T-helper 1 cell treated with Interleukin-12 subunit alpha and Interleukin-12 subunit beta and Interleukin-4 antibody, amounts not matched to agents 30 μg/mL and 1 μg/mL, for 36 hours (primary cell): ENCODE measurements around the gene DCDC2B.
"Not testable (repeated sequence)": the region's sequence is repeated elsewhere in the genome, so short reads cannot be mapped to it uniquely, and the experiment has no call there.

Experiments
- H3K27ac Mint-ChIP-seq: one replicate; pipeline ENCODE4 v1.8.0; 2021; ENCODE audit warnings: mild to moderate bottlenecking, mixed read lengths
- H3K27me3 Mint-ChIP-seq: one replicate; pipeline ENCODE4 v1.8.0; 2021; ENCODE audit warnings: low read depth, mixed read lengths
- H3K36me3 Mint-ChIP-seq: one replicate; pipeline ENCODE4 v1.8.0; 2021; ENCODE audit warnings: low read depth, mixed read lengths
- H3K4me1 Mint-ChIP-seq: one replicate; pipeline ENCODE4 v1.8.0; 2021; ENCODE audit warnings: low read depth, mixed read lengths
- H3K4me3 Mint-ChIP-seq: one replicate; pipeline ENCODE4 v1.8.0; 2021; ENCODE audit warnings: mild to moderate bottlenecking, moderate library complexity, mixed read lengths
- H3K9me3 Mint-ChIP-seq: one replicate; pipeline ENCODE4 v1.8.0; 2021; ENCODE audit warnings: mixed read lengths

Gene DCDC2B

GRCh38 chr1:32208891-32209328 lies at the start of gene DCDC2B:
TSS of gene DCDC2B (plus strand) at chr1:32209089. CDS start at chr1:32209094, 5 bp downstream.
- peaks cover 11% of the 10 kb centered on the region for H3K4me1 Mint-ChIP-seq
- H3K4me3 Mint-ChIP-seq: no peak within 1 kb of the TSS
- no peaks in the 10 kb centered on the region for H3K9me3 Mint-ChIP-seq
- H3K36me3 Mint-ChIP-seq: peaks cover 2% of the 10 kb centered on the region
- no peak within 1 kb of the TSS for H3K27ac Mint-ChIP-seq
- no peaks in the 10 kb centered on the region for H3K27me3 Mint-ChIP-seq

DNA sequence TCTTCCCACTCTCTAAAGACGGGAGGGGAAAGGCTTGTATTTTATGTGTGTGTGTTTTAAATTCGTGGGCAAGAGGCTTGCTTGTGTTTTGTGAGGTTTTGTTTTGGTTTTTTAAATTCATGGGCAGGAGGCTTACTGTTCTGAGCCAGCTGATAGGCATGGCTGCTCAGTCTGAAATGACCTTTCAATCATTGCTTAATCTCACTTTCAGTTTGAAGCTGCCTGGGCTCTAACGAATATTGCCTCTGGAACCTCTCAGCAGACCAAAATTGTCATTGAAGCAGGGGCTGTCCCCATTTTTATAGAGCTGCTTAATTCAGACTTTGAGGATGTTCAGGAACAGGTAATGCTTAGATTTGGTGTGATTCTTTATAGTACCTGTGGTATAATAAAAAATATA lies 49.7 kb upstream of the DCDC2B start:
- peaks cover 6% of the 10 kb centered on the region for H3K4me1 Mint-ChIP-seq
- H3K27me3 Mint-ChIP-seq: no peaks in the 10 kb centered on the region
- H3K9me3 Mint-ChIP-seq: no peaks in the 10 kb centered on the region
- no peak overlapping the region for H3K4me3 Mint-ChIP-seq
- H3K27ac Mint-ChIP-seq: no peak overlapping the region
- peaks cover 42% of the 10 kb centered on the region for H3K36me3 Mint-ChIP-seq

- H3K4me1 Mint-ChIP-seq: peaks cover 5% of the 10 kb centered on the region
- no peaks in the 10 kb centered on the region for H3K9me3 Mint-ChIP-seq
- no peaks in the 10 kb centered on the region for H3K27me3 Mint-ChIP-seq
- H3K4me3 Mint-ChIP-seq: no peak overlapping the region
- no peak overlapping the region for H3K27ac Mint-ChIP-seq
- H3K36me3 Mint-ChIP-seq: peaks cover 30% of the 10 kb centered on the region
These were observed 45.5 kb upstream of the DCDC2B start for GRCh38 chr1:32163405-32163804.

DNA sequence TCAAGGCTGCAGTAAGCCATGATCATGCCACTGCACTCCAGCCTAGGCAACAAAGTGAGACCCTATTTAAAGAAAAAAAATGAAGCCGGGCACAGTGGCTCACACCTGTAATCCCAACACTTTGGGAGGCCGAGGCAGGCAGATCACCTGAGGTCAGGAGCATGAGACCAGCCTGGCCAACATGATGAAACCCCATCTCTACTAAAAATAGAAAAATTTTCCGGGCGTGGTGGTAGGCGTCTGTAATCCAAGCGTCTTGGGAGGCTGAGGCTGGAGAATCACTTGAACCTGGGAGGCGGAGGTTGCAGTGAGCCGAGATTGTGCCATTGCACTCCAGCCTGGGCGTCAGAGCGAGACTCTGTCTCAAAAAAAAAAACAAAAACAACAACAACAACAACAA lies 43.3 kb upstream of the DCDC2B start:
- H3K27ac Mint-ChIP-seq: not testable (repeated sequence)
- peaks cover 32% of the 10 kb centered on the region for H3K36me3 Mint-ChIP-seq

DNA sequence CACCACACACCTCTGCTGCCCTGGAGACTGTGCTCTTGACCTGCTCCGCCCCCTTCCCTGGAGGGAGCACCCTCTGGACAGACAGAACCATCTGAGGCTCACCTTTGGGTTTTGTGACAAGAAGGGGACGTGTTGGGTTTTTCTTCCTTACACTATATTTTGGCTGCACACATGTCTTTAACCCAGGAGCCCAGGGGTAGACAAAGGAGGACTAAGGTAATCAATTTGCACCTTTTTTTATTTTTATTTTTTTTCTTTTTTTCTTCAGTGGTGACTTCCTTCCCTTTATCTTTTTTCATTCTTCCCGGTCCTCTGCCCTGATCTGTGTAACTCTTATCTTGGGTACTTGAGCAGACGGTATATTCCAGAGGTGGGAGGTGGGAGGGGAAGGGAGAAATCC lies 37.9 kb upstream of the DCDC2B start:
- no peak overlapping the region for H3K4me3 Mint-ChIP-seq
- H3K4me1 Mint-ChIP-seq: peaks cover 11% of the 10 kb centered on the region
- no peaks in the 10 kb centered on the region for H3K9me3 Mint-ChIP-seq
- H3K27ac Mint-ChIP-seq: no peak overlapping the region
- H3K27me3 Mint-ChIP-seq: no peaks in the 10 kb centered on the region
- peaks cover 40% of the 10 kb centered on the region for H3K36me3 Mint-ChIP-seq

More for the DNA sequence above, 43.3 kb upstream of the DCDC2B start:
- not testable (repeated sequence) for H3K27me3 Mint-ChIP-seq, H3K4me3 Mint-ChIP-seq, H3K4me1 Mint-ChIP-seq, H3K9me3 Mint-ChIP-seq

DNA sequence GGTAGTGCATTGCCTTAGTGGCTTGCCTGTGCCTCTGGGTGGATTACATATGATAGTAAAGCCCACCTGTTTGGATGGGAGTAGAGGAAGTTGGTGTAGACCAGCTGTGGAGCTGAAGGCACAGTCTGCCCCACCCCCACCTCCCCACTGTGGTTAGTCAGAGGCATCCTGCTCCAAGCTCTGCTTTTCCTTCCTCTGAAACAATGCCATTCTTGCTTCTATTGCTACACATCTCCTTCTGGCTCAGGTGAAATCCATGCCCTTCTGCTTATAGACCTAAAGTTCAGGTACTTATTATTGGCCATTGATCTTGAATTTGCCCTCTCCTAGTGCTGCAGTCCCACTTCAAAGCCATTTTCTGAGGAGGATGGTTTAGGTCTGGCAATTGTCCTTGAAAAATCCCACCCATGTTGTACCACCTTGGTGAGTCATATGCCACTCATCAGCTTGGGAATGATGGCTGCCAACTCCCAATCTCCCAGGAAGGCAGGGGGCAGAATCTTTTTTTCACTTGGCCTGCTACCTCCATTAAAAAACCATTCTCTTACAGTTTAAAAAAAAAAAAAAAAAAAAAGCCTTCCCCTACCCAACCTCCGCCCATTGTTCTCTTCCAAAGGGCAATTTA lies 36.2 kb upstream of the DCDC2B start:
- peaks cover 37% of the 10 kb centered on the region for H3K36me3 Mint-ChIP-seq
- H3K27ac Mint-ChIP-seq: peak overlapping the region; percentile 14
- peaks cover 12% of the 10 kb centered on the region for H3K4me1 Mint-ChIP-seq
- H3K9me3 Mint-ChIP-seq: no peaks in the 10 kb centered on the region
- H3K27me3 Mint-ChIP-seq: no peaks in the 10 kb centered on the region
- no peak overlapping the region for H3K4me3 Mint-ChIP-seq

DNA sequence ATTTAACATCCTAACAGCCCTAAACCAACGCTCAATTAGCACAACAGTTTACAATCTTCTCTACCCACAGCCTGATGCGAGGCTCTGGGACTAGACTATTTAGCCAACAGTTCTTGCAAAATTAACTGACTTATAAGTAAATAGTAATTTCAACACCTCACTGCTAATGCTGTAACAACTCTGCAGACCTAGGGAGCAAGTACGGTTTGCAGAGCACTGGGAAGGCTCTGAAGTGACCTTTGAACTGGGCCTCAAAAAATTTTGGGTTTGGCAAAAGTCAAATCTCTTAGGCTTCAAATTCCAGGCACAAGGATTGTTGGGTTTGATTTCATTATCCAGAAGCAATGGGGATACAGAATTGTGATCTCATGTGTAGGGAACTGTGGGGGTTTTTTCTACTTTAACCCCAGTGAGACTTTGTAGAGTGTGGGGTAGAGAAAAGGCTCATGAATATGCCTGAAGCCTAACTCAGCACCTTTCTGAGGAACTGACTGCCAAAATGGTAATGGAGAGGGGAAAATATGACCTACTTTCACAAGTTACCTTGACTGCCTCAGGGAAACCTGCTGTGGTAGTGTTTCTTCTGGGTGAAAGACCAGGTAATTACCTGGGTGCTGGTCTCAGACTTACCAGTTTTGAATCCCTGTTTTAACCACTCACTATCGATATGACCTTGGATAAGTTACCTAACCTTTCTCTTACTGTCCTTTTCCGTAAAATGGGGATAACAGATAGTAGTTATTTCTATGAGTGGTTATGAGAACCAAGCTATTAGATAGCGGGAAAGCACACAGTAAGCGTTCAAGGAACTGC lies 30.3 kb upstream of the DCDC2B start:
- Mint-ChIP-seq H3K4me1 (peaks cover 19% of the 10 kb centered on the region), H3K4me3 (peak overlapping the region; percentile 92), H3K27ac (peak overlapping the region; percentile 97), H3K27me3 (no peaks in the 10 kb centered on the region), H3K9me3 (no peaks in the 10 kb centered on the region), H3K36me3 (peaks cover 30% of the 10 kb centered on the region)

DNA sequence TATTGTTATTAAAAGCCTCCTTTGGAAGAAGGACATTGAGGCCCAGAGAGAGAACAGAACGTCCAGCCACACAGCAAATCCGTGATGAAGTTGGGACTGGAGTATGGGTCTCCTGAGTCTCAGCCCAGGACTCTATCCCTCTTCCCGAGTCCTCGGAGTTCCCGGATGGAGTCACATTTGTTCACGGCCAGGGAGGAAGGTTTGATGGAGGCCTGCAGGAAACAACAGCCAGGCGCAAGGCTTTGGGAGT lies 29.8 kb upstream of the DCDC2B start:
- H3K36me3 Mint-ChIP-seq: peaks cover 33% of the 10 kb centered on the region
- no peaks in the 10 kb centered on the region for H3K27me3 Mint-ChIP-seq
- peak overlapping the region; percentile 92 for H3K4me3 Mint-ChIP-seq
- H3K27ac Mint-ChIP-seq: peak overlapping the region; percentile 97
- H3K9me3 Mint-ChIP-seq: no peaks in the 10 kb centered on the region
- H3K4me1 Mint-ChIP-seq: peaks cover 23% of the 10 kb centered on the region

DNA sequence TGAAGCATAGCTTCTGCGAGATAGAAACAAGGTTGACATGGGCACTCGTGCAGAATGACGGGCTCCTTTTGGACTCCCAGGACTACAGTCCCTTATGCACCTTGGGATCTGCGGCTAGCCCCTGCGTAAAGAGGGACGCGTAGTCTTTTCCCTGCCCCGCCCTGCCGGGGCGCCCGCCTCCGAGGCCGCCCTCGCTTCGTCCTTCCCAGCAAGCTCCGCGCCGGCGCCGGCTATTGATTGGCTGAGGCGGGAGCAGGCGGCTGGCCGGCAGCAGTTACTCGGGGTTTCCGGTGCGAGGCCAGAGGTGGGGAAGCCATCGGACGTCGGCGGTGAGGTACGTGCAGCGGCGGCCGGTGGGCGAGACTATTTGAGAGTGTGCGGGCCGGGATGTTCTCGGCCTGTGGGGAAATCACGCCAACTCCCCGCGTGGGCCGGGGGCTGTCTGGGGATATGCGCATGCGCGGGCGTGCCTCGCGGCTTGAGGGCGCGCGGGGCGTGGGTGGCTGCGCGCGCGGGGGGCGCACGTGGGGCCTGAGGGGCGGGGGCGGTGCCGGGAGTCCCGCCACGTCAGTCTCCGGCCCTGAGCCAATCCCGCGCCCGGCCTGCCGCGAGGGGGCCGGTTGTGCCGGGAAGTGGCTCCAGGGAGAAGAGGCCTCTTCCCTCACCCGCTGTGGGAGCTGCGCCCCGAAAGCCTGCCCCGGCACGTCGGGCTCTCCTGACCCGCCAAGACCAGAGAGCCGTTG lies 29.3 kb upstream of the DCDC2B start, which contains the start of gene TXLNA:
Gene TXLNA (plus strand): TSS at position 233 of the 743 bp plus-strand sequence. CDS start 671 bp downstream, outside the sequence.
- peak within 1 kb of the TSS; percentile 97 for H3K27ac Mint-ChIP-seq
- no peaks in the 10 kb centered on the region for H3K27me3 Mint-ChIP-seq
- no peaks in the 10 kb centered on the region for H3K9me3 Mint-ChIP-seq
- peak within 1 kb of the TSS; percentile 92 for H3K4me3 Mint-ChIP-seq
- H3K36me3 Mint-ChIP-seq: peaks cover 32% of the 10 kb centered on the region
- peaks cover 27% of the 10 kb centered on the region for H3K4me1 Mint-ChIP-seq

- no peaks in the 10 kb centered on the region for H3K9me3 Mint-ChIP-seq
- peaks cover 37% of the 10 kb centered on the region for H3K36me3 Mint-ChIP-seq
- no peaks in the 10 kb centered on the region for H3K27me3 Mint-ChIP-seq
- H3K27ac Mint-ChIP-seq: peak overlapping the region; percentile 82
- H3K4me1 Mint-ChIP-seq: peaks cover 32% of the 10 kb centered on the region
- H3K4me3 Mint-ChIP-seq: peak overlapping the region; percentile 88
These were observed 28.5 kb upstream of the DCDC2B start for GRCh38 chr1:32180186-32181060.

DNA sequence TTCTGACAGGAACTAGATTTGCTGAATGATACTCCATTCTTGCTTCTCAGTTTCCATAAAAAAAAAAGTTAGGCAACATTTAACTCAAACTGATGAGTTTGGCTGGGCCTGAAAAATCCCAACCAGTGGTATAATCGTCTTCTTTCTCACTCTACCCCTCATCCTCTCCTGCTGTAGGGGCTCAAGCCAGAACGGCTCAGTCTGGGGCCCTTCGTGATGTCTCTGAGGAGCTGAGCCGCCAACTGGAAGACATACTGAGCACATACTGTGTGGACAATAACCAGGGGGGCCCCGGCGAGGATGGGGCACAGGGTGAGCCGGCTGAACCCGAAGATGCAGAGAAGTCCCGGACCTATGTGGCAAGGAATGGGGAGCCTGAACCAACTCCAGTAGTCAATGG lies 27.8 kb upstream of the DCDC2B start:
- Mint-ChIP-seq H3K4me3 (peak overlapping the region; percentile 88), H3K27me3 (no peaks in the 10 kb centered on the region), H3K9me3 (no peaks in the 10 kb centered on the region), H3K4me1 (peaks cover 34% of the 10 kb centered on the region), H3K27ac (peak overlapping the region; percentile 82), H3K36me3 (peaks cover 39% of the 10 kb centered on the region)

DNA sequence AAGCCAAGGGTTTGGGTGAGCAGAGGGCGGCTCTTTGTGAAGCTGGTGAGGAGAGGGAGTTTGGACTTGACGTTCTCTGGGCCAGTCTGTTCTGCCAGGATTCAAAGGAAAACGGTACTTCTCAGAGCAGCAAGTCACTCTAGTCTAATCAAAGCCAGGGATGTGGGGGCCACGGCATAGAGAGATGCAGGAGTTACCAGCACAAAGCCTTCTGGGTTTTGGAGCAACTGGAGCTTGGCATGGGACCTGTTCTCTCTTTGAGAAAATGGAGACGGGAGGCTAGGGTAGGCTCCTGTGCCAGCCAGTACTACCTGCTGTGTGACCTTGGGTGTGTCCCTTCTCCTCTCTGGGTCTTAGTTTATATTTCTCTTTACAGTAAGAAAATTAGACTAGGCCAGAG lies 27.3 kb upstream of the DCDC2B start:
- peak overlapping the region; percentile 82 for H3K27ac Mint-ChIP-seq
- peaks cover 44% of the 10 kb centered on the region for H3K36me3 Mint-ChIP-seq
- no peaks in the 10 kb centered on the region for H3K27me3 Mint-ChIP-seq
- peaks cover 39% of the 10 kb centered on the region for H3K4me1 Mint-ChIP-seq
- H3K9me3 Mint-ChIP-seq: no peaks in the 10 kb centered on the region
- peak overlapping the region; percentile 88 for H3K4me3 Mint-ChIP-seq

GRCh38 chr1:32182060-32182459 lies 26.8 kb upstream of the DCDC2B start:
- H3K36me3 Mint-ChIP-seq: peaks cover 45% of the 10 kb centered on the region
- no peaks in the 10 kb centered on the region for H3K9me3 Mint-ChIP-seq

GRCh38 chr1:32184650-32185049 lies 24.2 kb upstream of the DCDC2B start:
- peak overlapping the region; percentile 13 for H3K27ac Mint-ChIP-seq
- H3K27me3 Mint-ChIP-seq: no peaks in the 10 kb centered on the region
- H3K36me3 Mint-ChIP-seq: peaks cover 58% of the 10 kb centered on the region
- peak overlapping the region; percentile 47 for H3K4me3 Mint-ChIP-seq
- no peaks in the 10 kb centered on the region for H3K9me3 Mint-ChIP-seq
- peaks cover 44% of the 10 kb centered on the region for H3K4me1 Mint-ChIP-seq

More at GRCh38 chr1:32182060-32182459, 26.8 kb upstream of the DCDC2B start:
- H3K4me3 Mint-ChIP-seq: peak overlapping the region; percentile 56
- H3K4me1 Mint-ChIP-seq: peaks cover 41% of the 10 kb centered on the region
- peak overlapping the region; percentile 35 for H3K27ac Mint-ChIP-seq
- no peaks in the 10 kb centered on the region for H3K27me3 Mint-ChIP-seq
